SKM-1 (cell line): ENCODE results near the gene STK32C.
"Not testable (repeated sequence)": the region's sequence is repeated elsewhere in the genome, so short reads cannot be mapped to it uniquely, and the experiment has no call there.

Source experiments
- DNase-seq: peaks from one replicate; lab custom pipeline; 2025; ENCODE audit not compliant: unreplicated experiment; lab: John Stamatoyannopoulos, UW

The STK32C gene

GRCh38 chr10:132269266-132270230, 38.2 kb downstream of the STK32C start:
- no peak for DNase-seq

GRCh38 chr10:132267916-132268315, 39.8 kb downstream of the STK32C start:
- DNase-seq, result not testable (repeated sequence)

GRCh38 chr10:132266594-132267161, 41.1 kb downstream of the STK32C start:
- DNase-seq, result no peak

GRCh38 chr10:132265890-132266496, 41.8 kb downstream of the STK32C start:
- DNase-seq, result no peak

GRCh38 chr10:132264966-132265889, 42.5 kb downstream of the STK32C start:
- no peak for DNase-seq

GRCh38 chr10:132264306-132264950, 43.3 kb downstream of the STK32C start:
- no peak for DNase-seq

- no peak for DNase-seq
Observed at GRCh38 chr10:132263866-132264265, 43.9 kb downstream of the STK32C start.

- no peak for DNase-seq
Observed at GRCh38 chr10:132259702-132260482, 47.9 kb downstream of the STK32C start.

GRCh38 chr10:132258423-132258822, 49.3 kb downstream of the STK32C start:
- no peak for DNase-seq

- no peak for DNase-seq
Observed at GRCh38 chr10:132257907-132258306, 49.8 kb downstream of the STK32C start.

- no peak for DNase-seq
Observed at GRCh38 chr10:132257271-132257670, 50.5 kb downstream of the STK32C start.

- no peak for DNase-seq
Observed at GRCh38 chr10:132256866-132257265, 50.9 kb downstream of the STK32C start.

- peak; percentile 62 for DNase-seq
Observed at GRCh38 chr10:132255489-132256344, 52.0 kb downstream of the STK32C start.

- DNase-seq, result no peak
Observed at GRCh38 chr10:132254841-132255240, 52.9 kb downstream of the STK32C start.

- DNase-seq, result no peak
Observed at GRCh38 chr10:132253092-132253687, 54.6 kb downstream of the STK32C start.

- no peak for DNase-seq
Observed at GRCh38 chr10:132252412-132252811, 55.3 kb downstream of the STK32C start.

GRCh38 chr10:132251928-132252327, 55.8 kb downstream of the STK32C start:
- DNase-seq, result no peak
